Fibroblast of peridontal ligament (primary cell): ENCODE results near the gene KLK13.

Source experiments
- DNase-seq: peaks from one replicate; pipeline ENCODE4 v3.0.0-alpha.2; 2010; ENCODE audit errors: extremely low read depth

The KLK13 gene, protein sequence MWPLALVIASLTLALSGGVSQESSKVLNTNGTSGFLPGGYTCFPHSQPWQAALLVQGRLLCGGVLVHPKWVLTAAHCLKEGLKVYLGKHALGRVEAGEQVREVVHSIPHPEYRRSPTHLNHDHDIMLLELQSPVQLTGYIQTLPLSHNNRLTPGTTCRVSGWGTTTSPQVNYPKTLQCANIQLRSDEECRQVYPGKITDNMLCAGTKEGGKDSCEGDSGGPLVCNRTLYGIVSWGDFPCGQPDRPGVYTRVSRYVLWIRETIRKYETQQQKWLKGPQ

DNA sequence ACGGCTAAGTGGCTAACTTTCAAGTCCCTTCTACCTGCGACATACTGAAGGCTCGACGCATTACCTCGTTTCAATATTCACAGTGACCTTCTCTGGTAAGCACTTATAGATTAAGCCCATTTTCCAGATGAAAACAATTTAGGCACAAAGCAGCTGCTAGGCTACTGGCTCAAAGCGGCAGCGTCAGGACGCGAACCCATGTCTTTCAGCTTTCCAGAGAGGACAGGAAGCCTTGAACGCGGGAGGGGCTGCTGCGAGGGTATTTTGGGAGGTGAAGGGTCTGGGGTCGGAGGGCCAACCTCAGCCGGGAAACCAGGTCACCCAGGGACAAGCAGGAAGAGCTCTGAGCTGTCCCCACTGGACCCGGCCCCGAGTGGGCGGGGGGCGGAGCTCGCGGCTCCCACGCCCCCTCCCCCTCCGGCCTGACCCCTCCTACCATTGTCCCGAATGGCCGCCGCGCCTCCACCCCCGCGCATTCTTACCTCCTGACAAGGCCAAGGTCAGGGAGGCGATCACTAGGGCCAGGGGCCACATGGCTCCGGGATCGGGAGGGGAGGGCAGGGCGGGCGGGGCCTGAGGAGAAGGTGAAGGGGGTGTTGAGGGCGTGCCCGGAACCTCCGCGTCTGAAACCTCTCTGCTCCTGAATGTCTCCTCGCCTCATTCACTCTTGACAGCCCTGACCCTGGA is at the start of gene KLK13:
Gene KLK13 (minus strand): TSS at position 559 of the 687 bp plus-strand sequence. CDS start 25 bp downstream, at position 534.
- no peak for DNase-seq

DNA sequence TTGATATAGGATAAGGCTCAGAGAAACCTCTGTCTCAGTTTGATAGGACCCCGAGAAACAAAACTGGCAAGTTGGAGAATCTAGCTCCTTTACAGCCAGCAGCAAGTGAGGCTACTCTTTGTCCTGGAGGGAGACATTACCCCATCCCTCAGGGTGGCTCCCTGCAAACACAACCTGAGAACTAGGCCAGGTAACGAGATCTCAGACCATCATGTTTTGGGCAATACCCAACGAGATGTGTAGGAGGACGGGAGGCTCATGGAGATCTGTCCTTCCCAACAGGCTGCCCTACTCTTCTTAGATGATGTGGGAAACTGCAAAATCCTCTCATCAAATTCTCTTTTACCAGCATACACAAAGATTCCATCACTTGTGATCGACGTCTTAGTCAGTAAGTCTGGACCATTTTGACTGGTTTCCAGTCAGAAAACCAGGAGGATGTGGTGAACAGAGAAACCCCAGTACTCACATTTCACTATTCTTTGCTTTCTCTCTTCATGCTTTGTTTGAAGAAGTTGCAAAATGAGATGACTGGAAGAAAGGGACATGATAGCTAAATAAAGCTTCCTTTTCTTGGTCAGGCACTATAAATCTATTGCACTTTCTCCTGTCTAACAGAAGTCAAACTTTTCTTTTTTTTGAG is 49.3 kb upstream of the KLK13 start:
- no peak for DNase-seq

DNA sequence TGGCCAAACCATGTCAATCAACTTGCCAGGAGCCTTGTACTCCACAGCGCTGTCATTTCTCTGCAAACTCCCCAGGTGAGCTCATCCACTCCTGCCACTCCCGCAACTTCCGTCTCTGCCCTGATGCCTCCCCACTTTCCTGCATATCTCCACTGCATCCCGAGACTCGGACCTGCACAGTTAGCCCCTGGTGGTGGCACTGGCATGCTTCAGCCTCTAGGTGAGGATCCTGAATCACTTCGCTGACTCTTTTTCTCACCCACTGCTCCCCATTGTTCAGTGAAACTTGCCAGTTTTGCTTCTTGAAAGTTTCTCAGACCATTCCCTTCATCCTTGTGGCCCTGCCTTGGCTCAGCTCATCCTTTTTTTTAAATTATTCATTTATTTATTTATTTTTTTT is 46.7 kb upstream of the KLK13 start:
- DNase-seq = no peak

DNA sequence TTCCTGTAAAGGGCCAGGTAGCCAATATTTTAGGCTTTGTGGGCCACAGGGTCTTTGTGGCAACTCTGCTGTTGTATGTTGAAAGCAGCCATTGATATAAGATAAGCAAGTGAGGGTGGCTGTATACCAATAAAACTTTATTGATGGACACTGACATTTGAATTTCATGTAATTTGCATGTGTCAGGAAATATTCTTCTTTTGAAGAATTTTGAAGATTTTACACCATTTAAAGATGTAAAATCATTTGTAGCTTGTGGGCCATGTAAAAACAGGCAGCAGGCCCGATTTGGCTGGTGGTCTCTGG is 45.7 kb upstream of the KLK13 start:
- no peak for DNase-seq

DNA sequence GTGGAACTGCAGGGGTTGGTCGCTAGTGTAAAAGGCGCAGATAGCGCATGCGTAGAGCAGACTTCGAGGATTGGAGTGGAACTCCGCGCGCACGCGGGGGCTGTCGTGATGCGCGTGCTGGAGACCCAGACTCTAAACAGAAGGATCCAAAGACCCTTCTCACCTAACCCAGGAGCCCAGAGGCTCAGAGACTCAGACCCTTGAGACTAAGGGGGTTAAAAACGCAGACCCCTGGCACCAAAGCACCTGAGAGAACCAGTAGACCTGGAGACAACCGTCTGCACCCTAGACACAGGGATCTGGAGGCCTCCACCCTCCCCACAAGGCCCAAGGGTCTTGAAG is 43.9 kb upstream of the KLK13 start:
- DNase-seq = no peak

DNA sequence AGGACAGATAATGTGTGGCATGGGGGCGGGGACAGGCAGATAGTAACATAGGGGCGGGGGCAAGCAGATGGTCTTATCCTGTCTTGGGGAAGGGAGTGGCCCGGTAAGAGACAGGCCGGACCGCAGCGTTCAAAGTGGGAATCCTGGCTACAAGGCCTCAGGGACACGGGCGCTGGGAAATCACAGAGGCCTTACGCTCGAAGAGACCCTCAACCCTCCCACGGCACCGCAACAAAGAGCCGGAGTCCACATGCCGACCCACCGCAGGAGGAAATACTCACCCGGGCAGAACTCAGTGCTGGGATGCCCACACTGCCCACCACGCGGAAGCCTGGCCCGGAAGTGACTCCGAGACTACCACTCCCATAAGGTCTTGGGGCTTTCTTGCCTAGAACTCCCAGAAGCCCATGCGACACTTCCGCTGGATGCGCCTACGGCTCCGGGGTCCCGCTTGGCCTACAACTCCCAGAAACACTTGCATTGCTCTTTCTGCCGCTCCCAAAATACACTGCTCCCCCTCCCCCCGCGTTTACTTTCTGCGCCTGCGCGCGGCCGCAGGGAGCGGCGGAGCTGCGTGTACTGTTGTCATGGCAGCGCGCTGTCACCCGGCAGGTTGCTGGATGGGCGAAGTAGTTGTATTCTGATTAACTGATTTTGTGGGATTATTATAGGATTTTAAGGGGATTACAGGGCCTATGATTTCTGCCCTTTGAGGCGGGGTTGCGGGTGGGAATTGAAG is 43.3 kb upstream of the KLK13 start, which contains the start of gene CTU1:
Gene CTU1 (minus strand): TSS at position 344 of the 739 bp plus-strand sequence. CDS start 3,840 bp downstream, outside the sequence.
- peak; percentile 99 for DNase-seq

DNA sequence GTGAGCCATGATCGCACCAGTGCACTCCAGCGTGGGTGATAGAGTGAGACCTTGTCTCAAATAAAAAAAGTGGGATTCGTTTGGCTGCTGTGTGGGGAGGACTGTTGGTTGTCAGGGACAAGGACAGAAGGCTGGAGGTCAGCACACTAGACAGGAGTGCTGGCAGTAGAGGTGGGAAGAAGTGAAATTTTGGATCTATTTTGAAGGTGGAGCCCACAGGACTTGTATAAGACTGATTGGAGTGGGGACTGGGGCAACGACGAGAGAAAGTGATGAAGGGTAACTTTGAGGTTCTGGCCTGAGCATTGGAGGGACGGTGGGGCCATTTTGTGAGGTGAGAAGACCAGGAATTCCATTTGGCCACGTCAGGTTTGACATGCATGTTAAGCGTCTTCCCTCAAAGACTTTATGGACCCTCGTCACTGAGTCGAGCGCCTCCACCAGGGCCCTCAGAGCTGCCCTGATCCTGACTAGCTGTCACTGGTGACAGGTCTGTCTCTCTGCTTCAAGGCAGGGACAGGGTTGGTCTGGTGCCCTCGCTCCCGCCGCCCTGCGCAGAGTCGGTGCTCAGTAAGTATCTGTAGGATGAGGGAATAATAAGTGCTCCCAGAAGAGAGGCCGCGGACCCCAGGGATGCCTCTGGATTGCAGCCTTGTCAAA is 42.6 kb upstream of the KLK13 start:
- DNase-seq = peak; percentile 23

DNA sequence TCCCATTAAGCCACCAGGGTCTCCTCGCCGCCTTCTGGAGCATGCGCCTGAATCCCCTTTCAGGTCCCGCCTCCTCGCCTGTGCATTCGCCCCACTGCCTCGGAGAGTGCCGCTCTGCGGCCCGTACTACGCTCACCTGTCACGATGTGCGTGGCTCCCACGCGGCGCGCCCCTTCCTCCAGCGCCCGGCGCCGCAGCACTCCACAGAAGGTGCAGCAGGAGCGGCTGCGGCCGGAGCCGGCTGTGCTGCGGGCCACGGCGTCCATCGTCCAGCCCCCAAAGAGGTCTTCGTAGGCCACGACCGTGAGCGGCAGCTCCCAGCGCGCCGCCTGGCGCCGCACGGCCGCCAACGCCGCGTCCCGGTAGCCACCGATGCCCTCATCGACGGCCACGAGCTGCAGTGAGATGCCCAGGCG is 39.0 kb upstream of the KLK13 start:
- DNase-seq = no peak

DNA sequence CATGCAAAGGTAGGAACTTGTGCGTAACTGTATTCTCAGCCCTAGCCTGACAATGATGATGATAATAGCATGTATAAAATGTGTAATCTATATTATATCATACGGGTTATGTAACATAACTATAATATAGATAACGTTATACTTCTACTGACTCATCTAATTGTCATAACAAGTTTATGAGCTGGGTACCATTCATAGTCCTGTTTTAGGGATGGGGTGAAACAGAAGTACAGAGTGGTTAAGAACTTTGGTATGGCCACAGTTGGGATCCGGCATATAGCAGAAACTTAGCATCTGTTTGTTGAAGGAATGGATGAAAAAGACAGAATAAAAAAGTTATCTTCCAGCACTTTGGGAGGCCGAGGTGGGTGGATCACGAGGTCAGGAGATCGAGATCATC is 38.1 kb upstream of the KLK13 start:
- no peak for DNase-seq

DNA sequence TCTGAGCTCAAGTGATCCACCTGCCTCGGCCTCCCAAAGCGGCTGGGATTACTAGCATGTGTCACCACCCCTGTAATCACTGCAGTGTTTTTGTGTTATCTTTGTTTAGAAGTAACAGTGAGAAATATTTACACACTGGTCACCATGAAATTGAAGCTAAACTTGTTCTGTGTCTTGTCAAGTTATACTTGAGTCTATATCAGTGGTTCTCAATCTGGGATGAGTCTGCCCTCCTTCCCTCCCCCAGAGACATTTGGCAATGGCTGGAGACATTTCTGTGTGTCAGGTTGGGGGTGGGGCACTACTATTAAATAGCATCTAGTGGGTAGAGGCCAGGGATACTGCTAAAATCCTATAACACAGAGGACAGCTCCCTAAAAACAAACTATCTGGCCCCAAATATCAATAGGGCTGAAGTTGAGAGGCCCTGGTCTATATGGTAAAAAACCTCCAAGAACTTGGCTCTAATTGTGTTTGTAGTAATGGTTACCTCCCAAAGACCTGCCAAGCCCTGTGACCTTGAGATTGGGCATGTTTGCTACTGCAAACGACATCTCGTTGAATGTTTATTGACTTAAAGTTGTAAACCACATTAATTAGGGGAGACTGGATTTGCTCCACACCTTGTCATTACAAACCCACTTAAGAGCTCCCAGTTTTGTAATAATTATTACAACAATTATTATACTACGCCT is 36.4 kb upstream of the KLK13 start:
- DNase-seq = no peak

DNA sequence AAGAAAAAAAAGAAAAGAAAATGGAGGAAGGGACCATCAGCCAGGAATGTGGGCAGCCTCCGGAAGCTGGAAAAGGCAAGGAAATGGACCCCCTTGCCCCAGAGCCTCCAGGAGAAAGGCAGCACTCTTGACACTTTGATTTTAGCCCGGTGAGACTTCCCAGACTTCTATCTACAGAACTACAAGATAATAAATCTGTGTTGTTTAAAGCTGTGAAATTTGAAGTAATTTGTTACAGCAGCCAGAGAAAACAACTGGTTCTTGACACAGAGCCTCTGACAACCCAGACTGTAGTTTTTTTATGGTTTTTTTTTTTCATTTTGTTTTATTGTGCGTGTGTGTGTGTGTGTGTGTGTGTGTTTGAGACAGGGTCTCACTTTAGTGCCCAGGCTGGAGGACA is 35.7 kb upstream of the KLK13 start:
- DNase-seq = no peak

DNA sequence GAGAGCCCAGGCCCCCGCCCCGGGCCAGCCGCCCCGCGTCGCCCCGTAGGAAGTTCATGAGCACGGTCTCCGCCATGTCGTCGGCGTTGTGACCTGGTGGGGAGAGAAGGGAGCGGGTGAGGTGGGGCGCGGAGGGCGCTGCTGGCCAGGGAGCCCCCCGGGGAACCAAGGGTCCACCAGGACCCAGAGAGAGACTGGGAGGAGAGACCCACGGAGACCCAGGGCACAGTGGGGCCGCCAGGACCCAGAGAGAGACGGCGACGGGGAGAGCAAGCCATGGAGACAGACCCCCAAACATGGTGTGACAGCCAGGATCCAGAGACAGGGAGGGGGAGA is 34.1 kb upstream of the KLK13 start:
- no peak for DNase-seq

DNA sequence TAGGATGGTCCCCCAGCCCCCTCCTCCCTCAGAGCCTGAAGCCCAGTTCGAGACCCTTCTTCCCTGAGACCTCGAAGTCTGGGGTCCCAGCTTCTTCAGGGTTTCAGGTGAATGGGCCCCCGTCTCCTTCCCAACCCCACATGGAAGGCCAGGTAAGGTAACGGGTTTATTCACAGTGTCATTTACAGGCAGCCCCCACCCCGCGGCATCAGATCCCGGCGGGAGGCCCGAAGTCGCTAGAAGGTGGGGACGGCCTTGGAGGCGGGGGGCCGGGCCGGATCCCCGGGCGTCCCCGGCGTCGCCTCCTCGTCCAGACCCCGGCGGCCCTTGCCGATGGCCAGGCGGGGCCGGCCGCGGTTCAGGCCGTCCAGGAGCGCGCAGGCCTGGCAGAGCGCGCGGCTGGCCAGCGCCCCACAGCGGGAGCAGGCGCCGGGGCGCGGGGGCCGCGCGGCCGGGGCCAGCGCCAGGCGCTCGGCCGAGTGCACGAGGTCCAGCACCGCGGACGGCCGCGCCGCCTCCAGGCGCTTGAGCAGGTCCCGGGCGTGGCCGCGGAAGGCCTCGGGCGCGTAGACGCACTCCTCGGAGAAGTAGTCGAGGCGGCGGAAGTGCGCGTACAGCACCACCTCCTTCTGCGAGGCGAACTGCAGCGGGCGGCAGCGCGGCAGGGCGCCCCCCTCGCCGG is 33.6 kb upstream of the KLK13 start:
- no peak for DNase-seq

DNA sequence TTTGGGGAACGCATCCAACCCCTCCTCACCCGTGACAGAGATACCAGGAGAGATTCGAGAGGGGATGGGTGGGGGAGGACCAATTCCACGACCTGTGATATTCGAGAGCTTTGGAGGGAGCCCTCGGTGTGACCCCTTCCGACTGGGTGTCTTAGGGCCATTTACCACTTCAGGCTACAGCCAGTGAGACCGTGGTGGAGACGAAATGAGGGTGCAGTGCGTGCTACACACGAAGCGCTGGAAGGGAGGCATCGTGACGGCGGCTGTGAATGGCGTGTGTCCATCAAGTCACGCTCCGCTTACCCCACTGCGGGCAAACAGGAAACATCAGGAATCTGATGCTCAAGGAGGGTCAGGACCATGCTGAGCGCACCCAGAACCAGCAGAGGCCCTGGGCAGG is 32.9 kb upstream of the KLK13 start:
- no peak for DNase-seq

DNA sequence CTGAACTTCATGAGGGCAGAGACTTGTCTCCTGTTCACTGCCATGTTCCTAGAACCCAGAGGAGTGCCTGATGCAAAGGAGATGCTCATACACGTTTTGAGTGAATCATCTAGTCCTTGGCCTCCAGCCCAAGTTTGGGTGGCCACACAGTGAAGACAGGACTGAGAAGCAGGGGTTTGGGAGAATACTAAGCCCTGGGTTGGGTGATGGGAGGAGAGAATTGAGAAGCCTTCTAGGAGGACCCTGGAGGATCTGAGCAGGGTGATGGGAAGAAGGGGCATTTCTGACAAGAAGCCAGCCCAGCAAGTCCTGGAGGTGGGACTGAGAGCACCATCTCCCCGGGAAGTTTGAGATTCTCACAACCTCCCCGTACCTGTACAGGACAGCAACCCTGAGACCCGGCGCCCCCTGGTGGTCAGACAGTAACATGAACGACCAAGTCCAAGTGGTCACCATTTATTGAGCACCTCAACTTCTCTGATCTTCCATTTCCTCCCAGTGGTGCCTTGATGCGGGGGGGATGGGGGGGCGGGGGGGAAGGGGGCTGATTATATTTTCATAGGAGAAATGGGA is 32.4 kb upstream of the KLK13 start:
- peak; percentile 11 for DNase-seq

DNA sequence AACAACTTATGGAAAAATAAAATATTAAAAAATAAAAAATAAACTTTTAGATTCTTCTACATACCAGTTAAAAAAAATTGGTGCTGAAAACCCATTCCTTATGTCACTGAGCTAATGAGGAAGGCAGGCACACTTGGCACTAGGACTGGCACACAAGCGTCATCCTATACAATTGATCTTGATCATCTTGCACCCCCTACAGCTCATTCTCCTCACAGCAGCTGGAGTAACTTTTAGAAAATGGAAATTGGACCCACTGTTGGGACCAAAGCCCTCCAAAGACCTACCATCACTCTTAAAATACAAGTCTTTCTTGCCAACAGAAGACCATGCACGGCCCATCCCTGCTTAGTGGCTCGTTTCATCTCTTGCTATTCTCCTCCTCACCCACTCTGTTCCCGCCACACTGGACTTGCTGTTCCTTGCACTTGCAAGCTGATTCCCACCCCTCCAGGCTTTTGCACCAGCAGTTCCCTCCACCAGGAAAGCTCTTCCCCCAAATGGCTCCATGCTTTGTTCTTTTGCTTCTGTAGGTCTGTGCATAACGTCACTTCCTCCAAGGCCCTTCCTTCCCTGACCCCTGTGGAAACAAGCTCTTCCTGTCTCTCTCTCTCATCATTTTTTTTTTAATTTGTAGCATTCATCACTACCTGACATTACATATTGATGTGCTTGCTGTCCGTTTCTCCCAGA is 31.7 kb upstream of the KLK13 start:
- DNase-seq = no peak

DNA sequence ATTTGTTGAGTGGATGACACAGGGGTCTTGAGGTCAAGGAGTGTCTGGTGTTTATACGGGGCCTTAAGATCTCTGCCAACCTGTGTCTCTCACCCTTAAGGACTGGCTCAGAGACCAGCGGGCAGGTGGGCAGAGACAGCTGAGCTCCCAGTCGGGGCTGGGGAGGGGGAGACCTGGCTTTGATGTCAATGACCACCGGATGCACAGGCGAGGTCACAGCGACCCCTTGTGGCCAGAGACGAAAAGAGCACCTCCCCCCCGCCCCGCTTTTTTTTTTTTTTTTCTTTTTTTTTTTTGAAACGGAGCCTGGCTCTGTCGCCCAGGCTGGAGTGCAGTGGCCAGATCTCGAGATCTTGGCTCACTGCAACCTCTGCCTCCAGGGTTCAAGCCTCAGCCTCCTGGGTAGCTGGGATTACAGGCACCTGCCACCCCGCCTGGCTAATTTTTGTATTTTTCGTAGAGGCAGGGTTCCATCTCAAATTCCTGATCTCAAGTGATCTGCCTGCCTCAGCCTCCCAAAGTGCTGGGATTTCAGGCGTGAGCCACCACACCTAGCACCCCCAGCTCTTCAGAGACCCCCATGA is 29.9 kb upstream of the KLK13 start:
- DNase-seq = no peak

DNA sequence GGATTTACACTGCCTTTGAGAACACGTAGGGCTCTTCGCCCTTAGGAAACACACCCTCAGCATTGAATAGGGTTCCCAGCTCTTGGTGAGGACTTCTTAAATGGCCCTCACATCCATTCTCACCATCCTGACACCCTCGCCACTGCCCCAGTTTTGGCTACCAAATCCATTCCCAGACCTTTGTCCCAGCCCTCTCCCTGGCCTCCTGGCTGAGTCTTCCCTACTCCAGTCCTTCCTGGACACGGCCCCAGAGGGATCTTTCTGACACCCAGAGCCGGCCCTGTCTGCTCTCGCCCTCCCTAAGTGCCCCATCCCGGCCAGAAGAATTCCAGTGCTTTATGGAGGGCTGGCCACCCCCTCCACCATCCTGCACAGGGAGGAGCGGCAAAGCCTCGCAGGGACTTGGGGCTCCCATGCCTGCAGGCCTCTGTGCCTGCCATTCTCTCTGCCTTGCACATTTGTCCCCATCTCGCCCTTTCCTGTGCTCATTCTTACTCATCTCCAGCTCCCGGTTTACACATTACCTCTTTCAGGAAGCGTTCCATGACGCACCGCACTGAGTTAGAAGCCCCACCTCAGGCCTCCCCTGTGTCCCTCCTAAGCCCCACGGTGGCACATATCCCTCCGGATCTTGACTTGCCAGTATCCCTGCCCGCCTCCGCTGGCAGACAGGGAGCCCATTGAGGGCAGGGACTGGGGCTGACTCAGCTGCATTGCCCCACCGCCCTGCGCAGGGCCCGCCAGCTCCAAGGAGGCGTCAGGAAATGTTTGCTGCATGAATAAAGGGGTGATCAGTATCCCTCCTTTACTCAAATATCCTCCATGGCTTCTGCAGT is 28.8 kb upstream of the KLK13 start:
- no peak for DNase-seq

DNA sequence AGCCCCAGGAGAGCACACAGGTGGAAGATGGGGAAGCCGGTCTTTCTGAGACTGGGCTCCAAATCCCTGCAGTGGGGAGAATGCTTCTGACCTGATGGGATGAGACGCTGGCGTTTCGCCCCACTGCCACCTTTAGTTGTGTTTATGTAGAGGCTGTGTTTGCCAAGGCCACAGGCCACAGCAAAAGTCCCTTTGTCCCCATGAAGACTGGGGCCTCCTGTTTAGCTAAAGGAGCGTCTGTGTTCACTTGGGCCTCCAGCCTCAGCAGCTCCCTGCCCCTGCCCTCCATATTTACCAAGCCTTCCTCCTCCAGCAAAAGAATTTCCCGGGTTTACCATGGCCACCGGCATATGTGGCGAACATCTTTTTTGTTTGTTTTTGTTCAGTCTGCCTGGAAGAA is 28.2 kb upstream of the KLK13 start:
- no peak for DNase-seq
